ENCODE data around the gene KLK10. TPM values are rescaled to one million over a fixed set of nuclear protein-coding genes. Genes with fewer than 3 reads are reported as not detected.

KLK10 gene
- total RNA-seq, 4 donors from 2014 or later, result not detected

DNA sequence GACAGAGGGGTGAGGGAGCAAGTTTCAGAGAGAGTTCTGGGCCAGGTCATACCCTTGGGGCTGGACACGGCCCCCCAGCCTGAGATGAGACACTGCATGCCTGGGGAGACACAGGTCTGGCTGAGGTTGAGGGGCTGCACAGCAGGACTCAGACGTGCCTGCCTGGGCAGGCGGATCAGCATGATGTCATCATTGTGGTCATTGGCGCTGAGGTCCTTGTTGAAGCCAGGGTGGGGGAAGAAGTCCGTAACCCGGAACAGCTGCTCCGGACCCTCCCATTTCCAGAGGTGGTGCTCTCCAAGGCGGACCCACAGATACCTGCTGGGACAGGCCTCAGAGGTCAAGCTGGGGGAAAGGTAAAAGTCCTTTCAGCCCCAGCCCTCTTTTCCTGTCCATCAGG, 13.1 kb downstream of the KLK10 start:
- Histone ChIP-seq H3K4me3 (no peak overlapping the region), H3K9me3 (no peaks in the 10 kb centered on the region), H3K27me3 (peaks cover 0 to 85% (median 10%) of the 10 kb centered on the region in 4 donors), H3K36me3 (no peaks in the 10 kb centered on the region), H3K4me1 (no peaks in the 10 kb centered on the region), H3K27ac (replicated peaks in 1 of 4) (no peak overlapping the region)
- TF ChIP-seq POLR2AphosphoS5 (IDR thresholded peaks at IDR 0.05) (no peak), EP300 (IDR thresholded peaks at IDR 0.05) (no peak), POLR2A (IDR thresholded peaks at IDR 0.05; ENCODE audit: low read depth) (no peak)
- TF ChIP-seq, protein P1, sequence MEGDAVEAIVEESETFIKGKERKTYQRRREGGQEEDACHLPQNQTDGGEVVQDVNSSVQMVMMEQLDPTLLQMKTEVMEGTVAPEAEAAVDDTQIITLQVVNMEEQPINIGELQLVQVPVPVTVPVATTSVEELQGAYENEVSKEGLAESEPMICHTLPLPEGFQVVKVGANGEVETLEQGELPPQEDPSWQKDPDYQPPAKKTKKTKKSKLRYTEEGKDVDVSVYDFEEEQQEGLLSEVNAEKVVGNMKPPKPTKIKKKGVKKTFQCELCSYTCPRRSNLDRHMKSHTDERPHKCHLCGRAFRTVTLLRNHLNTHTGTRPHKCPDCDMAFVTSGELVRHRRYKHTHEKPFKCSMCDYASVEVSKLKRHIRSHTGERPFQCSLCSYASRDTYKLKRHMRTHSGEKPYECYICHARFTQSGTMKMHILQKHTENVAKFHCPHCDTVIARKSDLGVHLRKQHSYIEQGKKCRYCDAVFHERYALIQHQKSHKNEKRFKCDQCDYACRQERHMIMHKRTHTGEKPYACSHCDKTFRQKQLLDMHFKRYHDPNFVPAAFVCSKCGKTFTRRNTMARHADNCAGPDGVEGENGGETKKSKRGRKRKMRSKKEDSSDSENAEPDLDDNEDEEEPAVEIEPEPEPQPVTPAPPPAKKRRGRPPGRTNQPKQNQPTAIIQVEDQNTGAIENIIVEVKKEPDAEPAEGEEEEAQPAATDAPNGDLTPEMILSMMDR (IDR thresholded peaks at IDR 0.05), result no peak
- intact Hi-C loops (cut with DNase I), result no loop called here
- 62% methylated on average over 4 of the region's 8 CpGs for WGBS
- DNase-seq (ENCODE audit: extremely low spot score), result no peak

DNA sequence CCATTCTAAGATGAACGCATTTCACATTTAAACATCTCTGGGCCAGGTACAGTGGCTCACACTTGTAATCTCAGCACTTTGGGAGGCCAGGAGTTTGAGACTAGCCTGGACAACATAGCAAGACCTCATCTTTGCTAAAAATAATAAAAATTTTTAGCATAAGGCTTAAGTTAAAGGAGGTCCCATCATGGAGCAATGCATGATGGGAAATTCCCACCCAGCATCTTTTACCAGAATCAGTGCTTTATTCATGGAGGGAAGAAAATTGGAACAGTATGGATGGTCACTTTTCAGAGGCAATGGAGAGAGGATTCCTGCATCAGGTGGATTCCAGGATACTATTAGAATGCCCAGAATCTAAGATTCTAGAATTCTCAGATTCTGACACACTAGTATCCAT, 14.3 kb downstream of the KLK10 start:
- no peak for TF ChIP-seq EP300 (IDR thresholded peaks at IDR 0.05)
- no peak for TF ChIP-seq POLR2AphosphoS5 (IDR thresholded peaks at IDR 0.05)
- TF ChIP-seq, protein P1 (IDR thresholded peaks at IDR 0.05), result no peak
- TF ChIP-seq POLR2A (IDR thresholded peaks at IDR 0.05; ENCODE audit: low read depth), result no peak

DNA sequence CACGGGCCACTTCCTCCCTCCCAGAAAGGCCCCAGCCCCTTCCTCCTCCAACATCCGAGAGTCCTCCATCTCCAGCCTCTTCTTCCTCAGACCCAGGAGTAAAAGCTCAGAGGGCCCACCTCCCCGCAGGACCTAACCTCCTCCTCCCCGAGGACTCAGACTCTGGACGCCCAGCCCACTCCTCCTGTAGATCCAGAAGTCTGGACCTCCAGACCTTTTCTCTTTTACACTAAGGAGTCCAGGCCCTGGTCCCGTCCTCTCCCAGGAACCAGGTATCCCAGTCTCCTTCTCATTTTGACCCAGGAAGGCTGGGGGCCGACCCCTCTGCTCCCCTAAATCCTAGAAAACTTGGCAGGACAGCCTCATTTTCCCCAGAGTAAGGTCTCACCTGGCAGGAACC, 16.2 kb downstream of the KLK10 start:
- Histone ChIP-seq H3K27me3 (peaks cover 0 to 82% (median 15%) of the 10 kb centered on the region in 4 donors), H3K27ac (replicated peaks in 1 of 4) (no peak overlapping the region), H3K4me1 (no peaks in the 10 kb centered on the region), H3K9me3 (no peaks in the 10 kb centered on the region), H3K4me3 (no peak overlapping the region), H3K36me3 (no peaks in the 10 kb centered on the region)
- intact Hi-C loops (cut with DNase I), result no loop called here
- DNase-seq (ENCODE audit: extremely low spot score), result no peak
- WGBS, result 78% methylated on average over 6 of the region's 7 CpGs
- TF ChIP-seq EP300 (IDR thresholded peaks at IDR 0.05) (no peak), POLR2AphosphoS5 (IDR thresholded peaks at IDR 0.05) (no peak), POLR2A (IDR thresholded peaks at IDR 0.05; ENCODE audit: low read depth) (no peak)
- TF ChIP-seq, protein P1 (IDR thresholded peaks at IDR 0.05), result no peak

More for the DNA sequence above, 14.3 kb downstream of the KLK10 start:
- Histone ChIP-seq H3K4me3 (no peak overlapping the region), H3K27me3 (peaks cover 0 to 85% (median 13%) of the 10 kb centered on the region in 4 donors), H3K9me3 (no peaks in the 10 kb centered on the region), H3K27ac (replicated peaks in 1 of 4) (no peak overlapping the region), H3K4me1 (no peaks in the 10 kb centered on the region), H3K36me3 (no peaks in the 10 kb centered on the region)
- intact Hi-C loops (cut with DNase I), result no loop called here
- WGBS, result 93% methylated on average over 1 of the region's 1 CpG
- DNase-seq (ENCODE audit: extremely low spot score), result no peak

DNA sequence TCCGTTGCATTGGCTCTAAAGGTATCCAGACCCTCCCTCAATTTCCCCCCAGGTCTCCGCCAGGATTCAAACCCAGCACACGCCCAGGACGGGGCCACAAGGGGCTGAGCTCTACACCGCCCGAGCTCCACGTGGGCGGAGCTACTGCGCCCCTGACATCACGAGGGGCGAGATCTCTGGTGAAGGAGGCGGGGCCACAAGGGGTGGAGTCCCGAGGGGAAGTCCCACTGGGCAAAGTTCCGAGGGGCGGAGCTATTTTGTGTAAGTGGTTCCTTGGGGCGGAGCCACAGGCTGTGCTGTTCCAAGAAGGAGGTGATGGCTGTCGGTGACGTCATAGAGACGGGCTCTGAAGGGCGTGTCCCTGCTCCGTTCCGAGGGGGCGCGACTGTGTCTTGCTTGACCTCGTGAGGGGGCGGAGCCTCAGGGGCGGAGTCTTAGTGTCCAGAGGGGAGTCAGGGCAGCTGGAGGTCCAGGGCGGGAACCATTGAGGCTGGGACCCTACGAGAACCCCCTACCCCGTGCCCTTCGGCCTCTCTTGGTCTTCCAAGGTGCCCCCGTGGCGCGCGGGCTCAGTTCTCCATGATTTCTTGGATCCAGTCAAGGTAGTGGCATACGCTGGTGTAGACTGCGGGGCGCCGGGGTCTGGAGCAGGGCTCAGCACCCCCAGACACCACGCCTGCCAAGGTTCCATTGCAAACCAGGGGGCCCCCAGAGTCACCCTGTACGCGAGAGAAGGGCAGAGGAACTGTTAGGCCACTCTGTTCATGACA, 16.8 kb downstream of the KLK10 start:
- intact Hi-C loops (cut with DNase I), result no loop called here

More for the DNA sequence above, 16.8 kb downstream of the KLK10 start:
- WGBS, result 50% methylated on average over 39 of the region's 42 CpGs
- H3K27ac ChIP-seq (replicated peaks in 1 of 4), result no peak overlapping the region
- TF ChIP-seq POLR2AphosphoS5 (IDR thresholded peaks at IDR 0.05), result no peak
- TF ChIP-seq, protein P1 (IDR thresholded peaks at IDR 0.05), result no peak
- TF ChIP-seq EP300 (IDR thresholded peaks at IDR 0.05), result no peak
- no peak for TF ChIP-seq POLR2A (IDR thresholded peaks at IDR 0.05; ENCODE audit: low read depth)
- peaks cover 0 to 88% (median 15%) of the 10 kb centered on the region in 4 donors for H3K27me3 ChIP-seq
- H3K36me3 ChIP-seq, result no peaks in the 10 kb centered on the region
- H3K4me1 ChIP-seq, result no peaks in the 10 kb centered on the region
- H3K9me3 ChIP-seq, result no peaks in the 10 kb centered on the region
- no peak for DNase-seq (ENCODE audit: extremely low spot score)
- H3K4me3 ChIP-seq, result no peak overlapping the region

All from esophagus muscularis mucosa (tissue), 4 donors.